SK-N-SH (cell line): ENCODE measurements around the gene HOXC10.

ENCODE experiments used
- GABPA ChIP-seq: IDR thresholded peaks from 2 replicates; pipeline ENCODE4 v1.4.0; 2012; ENCODE audit warnings: low read depth, mild to moderate bottlenecking
- GATA2 ChIP-seq: sonication (generic); formaldehyde crosslinking; IDR thresholded peaks from 2 replicates; pipeline ENCODE4 v1.5.0; 2020; ENCODE audit warnings: mild to moderate bottlenecking, missing genetic modification reagents
- IRF3 ChIP-seq: fragments of 150-350 bp; IDR thresholded peaks from 2 replicates; pipeline ENCODE4 v1.6.1; 2016; ENCODE audit warnings: mild to moderate bottlenecking, low read depth, low read length
- POLR2AphosphoS5 ChIP-seq: IDR thresholded peaks from 2 replicates; pipeline ENCODE4 v1.6.1; 2012; ENCODE audit warnings: low read depth, low read length
- REST ChIP-seq: IDR thresholded peaks from 2 replicates; pipeline ENCODE4 v1.6.1; 2012; ENCODE audit warnings: mild to moderate bottlenecking, low read depth, low read length, moderate library complexity
- RFX5 ChIP-seq: IDR thresholded peaks from 2 replicates; pipeline ENCODE4 v1.6.1; 2012; ENCODE audit warnings: mild to moderate bottlenecking, improper control_type of control experiment, low read length
- SMC3 ChIP-seq: IDR thresholded peaks from 2 replicates; pipeline ENCODE4 v1.6.1; 2012; ENCODE audit warnings: low read depth, low read length, improper control_type of control experiment
- USF1 ChIP-seq: IDR thresholded peaks from 2 replicates; pipeline ENCODE4 v1.4.0; 2012; ENCODE audit warnings: low read depth, borderline replicate concordance
- TF ChIP-seq, protein P1 (sequence below): fragments of 200-600 bp; sonication (generic); IDR thresholded peaks from 2 replicates; pipeline ENCODE4 v1.6.1; 2017; ENCODE audit warnings: antibody characterized with exemption, mild to moderate bottlenecking, moderate library complexity
- TF ChIP-seq, protein P2 (sequence below): IDR thresholded peaks from 2 replicates; pipeline ENCODE4 v1.4.0; 2012; ENCODE audit warnings: low read depth

- TF ChIP-seq GATA2 (CRISPR knock-in tag) (no peak), POLR2AphosphoS5 (no peak), SMC3 (no peak), USF1 (no peak), IRF3 (no peak), GABPA (no peak), REST (no peak), RFX5 (no peak)
- TF ChIP-seq, protein P1, sequence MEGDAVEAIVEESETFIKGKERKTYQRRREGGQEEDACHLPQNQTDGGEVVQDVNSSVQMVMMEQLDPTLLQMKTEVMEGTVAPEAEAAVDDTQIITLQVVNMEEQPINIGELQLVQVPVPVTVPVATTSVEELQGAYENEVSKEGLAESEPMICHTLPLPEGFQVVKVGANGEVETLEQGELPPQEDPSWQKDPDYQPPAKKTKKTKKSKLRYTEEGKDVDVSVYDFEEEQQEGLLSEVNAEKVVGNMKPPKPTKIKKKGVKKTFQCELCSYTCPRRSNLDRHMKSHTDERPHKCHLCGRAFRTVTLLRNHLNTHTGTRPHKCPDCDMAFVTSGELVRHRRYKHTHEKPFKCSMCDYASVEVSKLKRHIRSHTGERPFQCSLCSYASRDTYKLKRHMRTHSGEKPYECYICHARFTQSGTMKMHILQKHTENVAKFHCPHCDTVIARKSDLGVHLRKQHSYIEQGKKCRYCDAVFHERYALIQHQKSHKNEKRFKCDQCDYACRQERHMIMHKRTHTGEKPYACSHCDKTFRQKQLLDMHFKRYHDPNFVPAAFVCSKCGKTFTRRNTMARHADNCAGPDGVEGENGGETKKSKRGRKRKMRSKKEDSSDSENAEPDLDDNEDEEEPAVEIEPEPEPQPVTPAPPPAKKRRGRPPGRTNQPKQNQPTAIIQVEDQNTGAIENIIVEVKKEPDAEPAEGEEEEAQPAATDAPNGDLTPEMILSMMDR: no peak
- TF ChIP-seq, protein P2, sequence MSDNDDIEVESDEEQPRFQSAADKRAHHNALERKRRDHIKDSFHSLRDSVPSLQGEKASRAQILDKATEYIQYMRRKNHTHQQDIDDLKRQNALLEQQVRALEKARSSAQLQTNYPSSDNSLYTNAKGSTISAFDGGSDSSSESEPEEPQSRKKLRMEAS: no peak
These were observed 29.6 kb downstream of the HOXC10 start for GRCh38 chr12:54014377-54015017.
